ENCODE measurements around the gene TMEM131. TPM values are rescaled to one million over a fixed set of nuclear protein-coding genes. Genes with fewer than 3 reads are reported as not detected.

TMEM131 gene
- total RNA-seq, 1 donor from 2014 or later: 36.6 TPM

DNA sequence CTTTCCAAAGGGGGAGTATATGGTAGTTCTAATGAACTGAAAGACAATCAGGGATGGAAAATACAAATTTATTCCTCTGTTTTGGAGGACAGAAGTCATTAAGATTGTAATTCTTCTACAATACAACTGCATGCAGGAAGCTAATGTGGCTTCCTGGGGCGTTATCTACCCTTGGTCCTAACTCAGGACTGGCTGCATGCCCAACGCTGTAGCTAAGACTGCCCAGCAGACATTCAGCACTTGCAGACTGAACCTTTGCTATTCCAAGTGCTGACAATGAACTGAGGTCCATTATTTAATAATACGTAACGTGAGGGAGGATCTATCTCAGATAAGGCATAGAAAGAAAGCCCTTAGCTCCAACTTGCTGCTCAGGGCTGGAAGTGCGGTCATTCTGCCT, 229.2 kb downstream of the TMEM131 start:
- no peak for DNase-seq
- Mint-ChIP-seq H3K4me3 (ENCODE audit: unreplicated experiment) (no peak overlapping the region), H3K4me1 (ENCODE audit: low read depth, unreplicated experiment) (peaks cover 7% of the 10 kb centered on the region), H3K36me3 (ENCODE audit: unreplicated experiment) (peaks cover 8% of the 10 kb centered on the region), H3K9me3 (ENCODE audit: unreplicated experiment) (peaks cover 4% of the 10 kb centered on the region), H3K27ac (ENCODE audit: unreplicated experiment) (no peak overlapping the region), H3K27me3 (ENCODE audit: unreplicated experiment) (peaks cover 2% of the 10 kb centered on the region)
- TF ChIP-seq, protein P1, sequence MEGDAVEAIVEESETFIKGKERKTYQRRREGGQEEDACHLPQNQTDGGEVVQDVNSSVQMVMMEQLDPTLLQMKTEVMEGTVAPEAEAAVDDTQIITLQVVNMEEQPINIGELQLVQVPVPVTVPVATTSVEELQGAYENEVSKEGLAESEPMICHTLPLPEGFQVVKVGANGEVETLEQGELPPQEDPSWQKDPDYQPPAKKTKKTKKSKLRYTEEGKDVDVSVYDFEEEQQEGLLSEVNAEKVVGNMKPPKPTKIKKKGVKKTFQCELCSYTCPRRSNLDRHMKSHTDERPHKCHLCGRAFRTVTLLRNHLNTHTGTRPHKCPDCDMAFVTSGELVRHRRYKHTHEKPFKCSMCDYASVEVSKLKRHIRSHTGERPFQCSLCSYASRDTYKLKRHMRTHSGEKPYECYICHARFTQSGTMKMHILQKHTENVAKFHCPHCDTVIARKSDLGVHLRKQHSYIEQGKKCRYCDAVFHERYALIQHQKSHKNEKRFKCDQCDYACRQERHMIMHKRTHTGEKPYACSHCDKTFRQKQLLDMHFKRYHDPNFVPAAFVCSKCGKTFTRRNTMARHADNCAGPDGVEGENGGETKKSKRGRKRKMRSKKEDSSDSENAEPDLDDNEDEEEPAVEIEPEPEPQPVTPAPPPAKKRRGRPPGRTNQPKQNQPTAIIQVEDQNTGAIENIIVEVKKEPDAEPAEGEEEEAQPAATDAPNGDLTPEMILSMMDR (IDR thresholded peaks at IDR 0.05; ENCODE audit: partially characterized antibody, unreplicated experiment): no peak

DNA sequence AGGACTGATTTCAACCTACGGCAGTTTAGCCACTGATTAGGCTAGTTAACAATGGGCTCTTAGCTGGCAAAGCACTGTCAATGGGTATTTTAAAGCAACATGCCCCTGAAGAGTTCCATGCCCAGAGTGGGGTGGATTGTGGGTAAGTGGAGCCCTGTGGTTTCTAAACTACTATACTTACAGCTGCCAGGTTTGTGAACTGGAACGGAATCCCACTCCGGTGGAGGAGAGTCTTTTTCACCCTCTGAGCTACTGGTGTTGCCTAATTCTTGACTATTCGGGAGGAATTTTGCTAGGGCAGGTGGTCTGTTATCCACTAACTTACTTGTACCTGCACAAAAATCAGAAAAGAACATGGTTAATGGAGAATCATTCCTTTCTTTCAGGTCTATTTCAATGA, 229.8 kb downstream of the TMEM131 start:
- Mint-ChIP-seq H3K36me3 (ENCODE audit: unreplicated experiment) (peaks cover 8% of the 10 kb centered on the region), H3K27me3 (ENCODE audit: unreplicated experiment) (peaks cover 2% of the 10 kb centered on the region), H3K9me3 (ENCODE audit: unreplicated experiment) (peaks cover 4% of the 10 kb centered on the region), H3K4me3 (ENCODE audit: unreplicated experiment) (no peak overlapping the region), H3K4me1 (ENCODE audit: low read depth, unreplicated experiment) (peaks cover 7% of the 10 kb centered on the region), H3K27ac (ENCODE audit: unreplicated experiment) (no peak overlapping the region)
- no peak for DNase-seq
- TF ChIP-seq, protein P1 (IDR thresholded peaks at IDR 0.05; ENCODE audit: partially characterized antibody, unreplicated experiment): no peak

DNA sequence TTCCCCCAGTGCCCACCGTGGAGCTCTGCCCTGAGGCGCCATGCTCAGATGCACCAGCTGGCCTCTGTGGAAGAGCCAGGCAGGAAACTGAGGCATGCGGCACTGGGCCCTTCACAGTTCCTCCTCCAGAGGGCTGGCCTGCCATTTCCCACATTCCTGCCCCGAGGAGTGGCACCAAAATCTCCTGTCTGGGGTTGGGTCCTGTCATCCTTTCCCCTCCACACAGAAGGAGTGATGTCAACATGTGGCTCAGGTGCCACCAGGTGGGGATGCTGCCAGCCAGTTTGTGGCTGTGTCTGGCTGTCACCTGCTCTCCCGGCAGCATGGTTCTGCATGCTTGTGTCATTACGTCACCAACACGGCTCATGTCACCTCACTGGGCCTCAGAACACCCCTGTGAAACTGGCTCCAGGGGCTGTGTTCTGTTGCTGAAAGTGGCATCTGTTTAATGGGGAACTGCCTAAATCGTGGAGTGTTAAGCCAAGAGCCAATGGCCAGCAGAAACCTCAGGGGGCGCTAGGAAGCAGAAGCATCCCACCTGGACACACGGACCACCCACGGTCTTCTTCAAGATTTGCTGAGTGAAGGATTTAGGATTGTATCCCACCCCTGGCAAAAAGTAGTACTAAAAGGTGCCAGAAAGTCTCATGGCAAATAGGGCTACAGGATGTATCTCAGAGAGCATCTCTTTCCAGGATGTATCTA, 231.0 kb downstream of the TMEM131 start:
- DNase-seq: no peak
- Mint-ChIP-seq H3K36me3 (ENCODE audit: unreplicated experiment) (peaks cover 8% of the 10 kb centered on the region), H3K9me3 (ENCODE audit: unreplicated experiment) (peaks cover 4% of the 10 kb centered on the region), H3K27me3 (ENCODE audit: unreplicated experiment) (peaks cover 2% of the 10 kb centered on the region), H3K27ac (ENCODE audit: unreplicated experiment) (no peak overlapping the region), H3K4me1 (ENCODE audit: low read depth, unreplicated experiment) (peaks cover 7% of the 10 kb centered on the region), H3K4me3 (ENCODE audit: unreplicated experiment) (no peak overlapping the region)
- TF ChIP-seq, protein P1 (IDR thresholded peaks at IDR 0.05; ENCODE audit: partially characterized antibody, unreplicated experiment): no peak

DNA sequence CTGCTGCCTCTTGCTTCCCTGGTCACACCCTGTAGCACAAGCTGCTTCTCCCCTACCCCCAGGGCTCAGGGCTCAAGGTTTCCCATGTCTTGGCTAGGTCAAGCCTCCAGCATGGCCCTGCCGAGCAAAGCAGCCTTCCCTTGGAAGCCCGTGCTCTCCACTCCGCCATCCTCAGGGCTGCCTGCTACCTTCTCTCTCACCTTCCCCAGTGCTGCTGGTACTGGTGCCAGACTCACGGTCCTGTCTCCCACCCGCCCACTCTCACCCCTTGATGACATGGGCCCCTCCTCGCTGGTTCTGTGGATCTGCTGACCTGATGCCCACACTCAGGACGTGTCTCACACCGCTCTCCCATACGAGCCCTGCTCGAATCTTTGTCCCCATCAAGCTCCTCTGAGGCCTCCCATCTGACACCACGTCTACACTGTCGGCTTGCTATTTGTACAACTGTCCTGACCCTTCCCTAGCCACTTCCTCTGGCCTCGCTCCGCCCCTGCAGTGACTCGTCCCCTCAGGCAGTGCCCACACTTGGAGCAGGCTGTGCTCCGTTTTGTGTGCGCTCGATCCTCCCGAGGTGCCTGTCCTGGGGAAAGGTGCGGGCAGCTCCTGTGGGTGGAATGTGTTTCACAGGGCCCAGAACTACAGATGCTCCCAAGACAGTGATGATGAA, 232.4 kb downstream of the TMEM131 start:
- Mint-ChIP-seq H3K36me3 (ENCODE audit: unreplicated experiment) (peaks cover 8% of the 10 kb centered on the region), H3K27me3 (ENCODE audit: unreplicated experiment) (peaks cover 2% of the 10 kb centered on the region), H3K9me3 (ENCODE audit: unreplicated experiment) (peaks cover 4% of the 10 kb centered on the region), H3K27ac (ENCODE audit: unreplicated experiment) (no peak overlapping the region), H3K4me3 (ENCODE audit: unreplicated experiment) (peak overlapping the region; percentile 7), H3K4me1 (ENCODE audit: low read depth, unreplicated experiment) (peaks cover 7% of the 10 kb centered on the region)
- TF ChIP-seq, protein P1 (IDR thresholded peaks at IDR 0.05; ENCODE audit: partially characterized antibody, unreplicated experiment): no peak
- no peak for DNase-seq

DNA sequence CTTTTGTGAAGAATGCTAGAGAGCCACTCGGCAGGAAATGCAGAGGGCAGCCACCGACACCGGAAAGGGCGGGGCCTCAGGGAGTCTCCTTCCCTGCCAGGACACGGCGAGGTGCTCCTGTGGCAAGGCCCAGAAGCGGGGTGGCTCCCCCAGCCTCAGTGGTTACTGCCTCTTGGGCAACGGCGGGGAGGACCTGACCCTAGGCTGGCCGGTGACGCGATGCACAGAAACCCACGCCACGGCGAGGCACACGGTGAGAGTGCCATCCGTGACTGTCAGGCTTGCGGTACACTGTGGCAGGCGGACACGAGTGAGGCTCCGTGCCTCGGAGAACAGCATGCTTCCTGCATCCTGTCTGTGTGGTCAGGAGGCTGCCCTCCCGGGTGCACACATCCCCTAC, 234.6 kb downstream of the TMEM131 start:
- TF ChIP-seq, protein P1 (IDR thresholded peaks at IDR 0.05; ENCODE audit: partially characterized antibody, unreplicated experiment): no peak
- peaks cover 4% of the 10 kb centered on the region for H3K9me3 Mint-ChIP-seq (ENCODE audit: unreplicated experiment)
- no peak for DNase-seq
- no peaks in the 10 kb centered on the region for H3K4me1 Mint-ChIP-seq (ENCODE audit: low read depth, unreplicated experiment)
- no peak overlapping the region for H3K27ac Mint-ChIP-seq (ENCODE audit: unreplicated experiment)
- no peak overlapping the region for H3K4me3 Mint-ChIP-seq (ENCODE audit: unreplicated experiment)
- H3K36me3 Mint-ChIP-seq (ENCODE audit: unreplicated experiment): peaks cover 8% of the 10 kb centered on the region
- peaks cover 4% of the 10 kb centered on the region for H3K27me3 Mint-ChIP-seq (ENCODE audit: unreplicated experiment)
